HG02798 (cell line): Measurements from ENCODE around the gene SMAP2.

Experiments
- ATAC-seq: cut with Tn5 transposase; IDR thresholded peaks from one replicate; pipeline ENCODE4 v1.9.1; 2021; ENCODE audit warnings: mild to moderate bottlenecking; ENCODE audit not compliant: unreplicated experiment, poor library complexity

The SMAP2 gene

DNA sequence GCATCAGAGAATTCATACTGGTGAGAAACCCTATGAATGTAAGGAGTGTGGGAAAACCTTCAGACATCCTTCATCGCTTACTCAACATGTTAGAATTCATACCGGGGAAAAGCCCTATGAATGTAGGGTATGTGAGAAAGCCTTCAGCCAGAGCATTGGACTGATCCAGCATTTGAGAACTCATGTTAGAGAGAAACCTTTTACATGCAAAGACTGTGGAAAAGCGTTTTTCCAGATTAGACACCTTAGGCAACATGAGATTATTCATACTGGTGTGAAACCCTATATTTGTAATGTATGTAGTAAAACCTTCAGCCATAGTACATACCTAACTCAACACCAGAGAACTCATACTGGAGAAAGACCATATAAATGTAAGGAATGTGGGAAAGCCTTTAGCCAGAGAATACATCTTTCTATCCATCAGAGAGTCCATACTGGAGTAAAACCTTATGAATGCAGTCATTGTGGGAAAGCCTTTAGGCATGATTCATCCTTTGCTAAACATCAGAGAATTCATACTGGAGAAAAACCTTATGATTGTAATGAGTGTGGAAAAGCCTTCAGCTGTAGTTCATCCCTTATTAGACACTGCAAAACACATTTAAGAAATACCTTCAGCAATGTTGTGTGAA is 89.5 kb downstream of the SMAP2 start:
- ATAC-seq, result no peak

DNA sequence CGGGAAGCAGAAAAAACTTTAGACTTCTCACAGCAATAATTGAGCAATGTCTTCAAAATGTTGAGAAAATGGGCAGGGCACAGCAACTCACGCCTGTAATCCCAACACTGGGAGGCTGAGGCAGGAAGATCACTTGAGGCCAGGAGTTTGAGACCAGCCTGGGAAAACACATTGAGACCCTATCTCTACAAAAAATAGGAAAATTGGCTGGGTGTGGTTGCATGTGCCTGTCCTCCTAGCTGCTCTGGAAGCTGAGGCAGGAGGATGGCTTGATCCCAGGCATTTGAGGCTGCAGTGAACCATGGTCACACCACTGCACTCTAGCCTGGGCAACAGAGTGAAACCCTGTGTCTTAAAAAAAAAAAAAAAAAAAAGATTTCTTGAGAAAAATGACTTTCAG is 95.8 kb downstream of the SMAP2 start:
- no peak for ATAC-seq
